H9 (cell line): Measurements from ENCODE around the gene FNIP2. TPM values are rescaled to one million over a fixed set of nuclear protein-coding genes. Genes with fewer than 3 reads are reported as not detected.

Experiments used
- DNase-seq: peaks from one replicate; pipeline ENCODE4 v3.0.0-alpha.2; 2017
- H2AFZ ChIP-seq: one replicate; pipeline ENCODE4 v1.6.1; 2013; ENCODE audit warnings: mild to moderate bottlenecking, low read length, control low read depth, moderate library complexity
- H2AK5ac ChIP-seq: 2 replicates; pipeline ENCODE4 v1.6.1; 2013; ENCODE audit warnings: low read length, control low read depth, mixed read lengths; ENCODE audit not compliant: insufficient read length
- H2BK120ac ChIP-seq: one replicate; pipeline ENCODE4 v1.6.1; 2013; ENCODE audit warnings: low read depth, mild to moderate bottlenecking, low read length, control low read depth, inconsistent platforms; ENCODE audit not compliant: poor library complexity, severe bottlenecking
- H2BK12ac ChIP-seq: 2 replicates; pipeline ENCODE4 v1.6.1; 2013; ENCODE audit warnings: low read length, control low read depth, mixed read lengths, low read depth; ENCODE audit not compliant: insufficient read length
- H2BK15ac ChIP-seq: 2 replicates; pipeline ENCODE4 v1.6.1; 2013; ENCODE audit warnings: low read depth, low read length, control low read depth
- H2BK20ac ChIP-seq: one replicate; pipeline ENCODE4 v1.6.1; 2013; ENCODE audit warnings: low read depth, mild to moderate bottlenecking, low read length, control low read depth, inconsistent platforms; ENCODE audit not compliant: poor library complexity, severe bottlenecking
- H2BK5ac ChIP-seq: 2 replicates; pipeline ENCODE4 v1.6.1; 2013; ENCODE audit warnings: low read length, control low read depth, mixed read lengths; ENCODE audit not compliant: insufficient read length
- H3K14ac ChIP-seq: 2 replicates; pipeline ENCODE4 v1.6.1; 2013; ENCODE audit warnings: low read length, control low read depth; ENCODE audit not compliant: insufficient read depth
- H3K18ac ChIP-seq: 2 replicates; pipeline ENCODE4 v1.6.1; 2013; ENCODE audit warnings: low read depth, mild to moderate bottlenecking, mixed read lengths, low read length, control low read depth; ENCODE audit not compliant: insufficient read length
- H3K23ac ChIP-seq: 2 replicates; pipeline ENCODE4 v1.6.1; 2013; ENCODE audit warnings: low read length, control low read depth, mixed read lengths, low read depth; ENCODE audit not compliant: insufficient read length
- H3K23me2 ChIP-seq: 2 replicates; pipeline ENCODE4 v1.6.1; 2013; ENCODE audit warnings: low read depth, mild to moderate bottlenecking, mixed read lengths, low read length, control low read depth; ENCODE audit not compliant: insufficient read length, poor library complexity, severe bottlenecking
- H3K27ac ChIP-seq: 2 replicates; pipeline ENCODE4 v1.5.1; 2013; ENCODE audit warnings: low read length, control low read depth, mixed read lengths, low read depth; ENCODE audit not compliant: insufficient read length
- H3K27me3 ChIP-seq: 2 replicates; pipeline ENCODE4 v1.6.1; 2013; ENCODE audit warnings: low read length, control low read depth, inconsistent platforms; ENCODE audit not compliant: insufficient read depth
- H3K4ac ChIP-seq: 2 replicates; pipeline ENCODE4 v1.6.1; 2013; ENCODE audit warnings: low read depth, mild to moderate bottlenecking, control low read depth, inconsistent platforms, low read length, moderate library complexity
- H3K4me1 ChIP-seq: 2 replicates; pipeline ENCODE4 v1.6.1; 2013; ENCODE audit warnings: low read length, control low read depth, inconsistent platforms; ENCODE audit not compliant: insufficient read depth
- H3K4me2 ChIP-seq: 2 replicates; pipeline ENCODE4 v1.6.1; 2013; ENCODE audit warnings: low read length, control low read depth, mixed read lengths; ENCODE audit not compliant: insufficient read length, insufficient read depth
- H3K56ac ChIP-seq: 2 replicates; pipeline ENCODE4 v1.6.1; 2013; ENCODE audit warnings: low read depth, mild to moderate bottlenecking, mixed read lengths, low read length, control low read depth; ENCODE audit not compliant: insufficient read length
- H3K79me1 ChIP-seq: 2 replicates; pipeline ENCODE4 v1.6.1; 2013; ENCODE audit warnings: low read depth, mild to moderate bottlenecking, moderate library complexity, low read length, control low read depth, inconsistent platforms; ENCODE audit not compliant: insufficient read depth, poor library complexity, severe bottlenecking
- H3K79me2 ChIP-seq: 2 replicates; pipeline ENCODE4 v1.6.1; 2013; ENCODE audit warnings: low read length, control low read depth, inconsistent platforms; ENCODE audit not compliant: insufficient read depth
- H3K9ac ChIP-seq: 2 replicates; pipeline ENCODE4 v1.6.1; 2013; ENCODE audit warnings: low read length, control low read depth, mixed read lengths; ENCODE audit not compliant: insufficient read length; ENCODE audit errors: extremely low read depth
- H3K9me3 ChIP-seq: one replicate; pipeline ENCODE4 v1.6.1; 2013; ENCODE audit warnings: low read depth, low read length, inconsistent platforms; ENCODE audit not compliant: control insufficient read depth
- H3T11ph ChIP-seq: one replicate; pipeline ENCODE4 v1.6.1; 2013; ENCODE audit warnings: mild to moderate bottlenecking, low read length, control low read depth, inconsistent platforms
- H4K20me1 ChIP-seq: one replicate; pipeline ENCODE4 v1.6.1; 2013; ENCODE audit not compliant: control insufficient read depth, insufficient read length, insufficient read depth
- H4K5ac ChIP-seq: 2 replicates; pipeline ENCODE4 v1.6.1; 2013; ENCODE audit warnings: low read depth, mild to moderate bottlenecking, mixed read lengths, low read length, control low read depth; ENCODE audit not compliant: insufficient read length
- H4K8ac ChIP-seq: replicated peaks from 2 replicates; pipeline ENCODE4 v1.6.1; 2013; ENCODE audit warnings: low read length, control low read depth, mixed read lengths, low read depth; ENCODE audit not compliant: insufficient read length
- H4K91ac ChIP-seq: 2 replicates; pipeline ENCODE4 v1.6.1; 2013; ENCODE audit warnings: low read depth, mild to moderate bottlenecking, moderate library complexity, mixed read lengths, low read length, control low read depth; ENCODE audit not compliant: insufficient read length
- H3K27ac Mint-ChIP-seq, 3 experiments: 2 replicates in 2 of 3; 3 replicates in 1 of 3; pipeline ENCODE4 v1.8.0; 2020 to 2021; ENCODE audit warnings: mixed read lengths in 3 of 3, mild to moderate bottlenecking in 1 of 3, moderate library complexity in 1 of 3
- H3K27me3 Mint-ChIP-seq: 2 replicates; pipeline ENCODE4 v1.8.0; 2021; ENCODE audit warnings: low read depth, mild to moderate bottlenecking, moderate library complexity, mixed read lengths
- H3K36me3 Mint-ChIP-seq, 3 experiments: 2 replicates in 2 of 3; 3 replicates in 1 of 3; pipeline ENCODE4 v1.8.0; 2020 to 2021; ENCODE audit warnings: low read depth in 3 of 3, mixed read lengths in 3 of 3; ENCODE audit not compliant: insufficient read depth in 1 of 3
- H3K4me1 Mint-ChIP-seq, 2 experiments: 2 replicates each; pipeline ENCODE4 v1.8.0; 2020; ENCODE audit warnings: mixed read lengths in 2 of 2
- H3K4me3 Mint-ChIP-seq, 2 experiments: 2 replicates in 1 of 2; 3 replicates in 1 of 2; pipeline ENCODE4 v1.8.0; 2020 to 2021; ENCODE audit warnings: mild to moderate bottlenecking in 2 of 2, mixed read lengths in 2 of 2, moderate library complexity in 1 of 2
- H3K9me3 Mint-ChIP-seq, 2 experiments: 2 replicates in 1 of 2; 3 replicates in 1 of 2; pipeline ENCODE4 v1.8.0; 2020; ENCODE audit warnings: mild to moderate bottlenecking in 2 of 2, mixed read lengths in 2 of 2, moderate library complexity in 1 of 2
- WGBS: extraction: QIAGEN DNeasy Blood & Tissue Kit; methylation state at CpG from one replicate; pipeline ENCODE4 v1.1.7; 2013; ENCODE audit warnings: missing lambda C conversion rate, low lambda C conversion rate, mixed read lengths; ENCODE audit not compliant: insufficient read length; ENCODE audit errors: extremely low coverage; 5-methylcytosine and 5-hydroxymethylcytosine counted together
- total RNA-seq: library from RNA; stranded (reverse); gene quantifications from 2 replicates; pipeline ENCODE4 v1.2.1, GENCODE V29; 2021
- TF ChIP-seq, protein P1 (sequence below): fragments of 200-600 bp; sonication (generic); conservative IDR thresholded peaks from 3 replicates; pipeline ENCODE4 v1.8.0; 2021; ENCODE audit warnings: antibody characterized with exemption, mild to moderate bottlenecking

FNIP2 gene
- total RNA-seq, 1 experiment from 2014 or later, result 9.6 TPM

DNA sequence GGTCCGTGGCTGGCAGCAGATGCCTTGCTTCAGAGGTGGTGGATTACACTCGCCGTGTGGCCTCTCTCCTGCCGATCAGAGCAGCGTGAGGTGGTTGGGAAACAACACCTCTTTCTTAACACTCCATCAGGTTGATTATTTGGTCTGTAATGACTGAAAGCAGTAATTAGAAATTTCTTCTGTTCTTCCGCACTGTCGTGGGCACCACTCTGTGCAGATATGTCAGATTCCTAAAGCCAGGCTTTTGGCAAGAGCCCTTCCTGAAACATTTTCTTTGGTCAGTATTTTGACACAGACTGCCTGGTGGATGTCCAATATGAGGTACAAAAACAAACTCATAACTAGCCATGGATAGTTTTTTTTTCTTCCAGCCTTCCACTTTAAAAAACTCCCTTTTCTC, 100.9 kb downstream of the FNIP2 start:
- Histone ChIP-seq H2BK120ac (no peak overlapping the region), H3K79me1 (no peaks in the 10 kb centered on the region), H3K27ac (no peak overlapping the region), H3K4me1 (peaks cover 3% of the 10 kb centered on the region; the same call in 1 of the 2 replicates), H2BK15ac (no peak overlapping the region), H3K9me3 (no peaks in the 10 kb centered on the region), H3K23me2 (no peaks in the 10 kb centered on the region), H4K20me1 (no peaks in the 10 kb centered on the region), H3T11ph (no peak overlapping the region), H3K9ac (no peak overlapping the region), H3K4me2 (no peak overlapping the region), H2AK5ac (no peak overlapping the region), H4K91ac (no peak overlapping the region), H3K18ac (no peak overlapping the region), H2AFZ (no peak overlapping the region), H3K56ac (no peak overlapping the region), H3K79me2 (no peaks in the 10 kb centered on the region), H3K14ac (no peak overlapping the region), H3K27me3 (no peaks in the 10 kb centered on the region), H2BK20ac (no peak overlapping the region), H3K4ac (no peak overlapping the region), H4K8ac (no peak overlapping the region), H4K5ac (no peak overlapping the region), H2BK12ac (no peak overlapping the region), H2BK5ac (no peak overlapping the region), H3K23ac (no peak overlapping the region)
- Mint-ChIP-seq H3K27ac (peak overlapping the region; percentile 13 to 90 (median 44); a peak in 4 of 7 replicates), H3K4me3 (no peak overlapping the region), H3K9me3 (no peaks in the 10 kb centered on the region), H3K36me3 (peaks cover 6 to 14% (median 11%) of the 10 kb centered on the region in 3 experiments; a peak in 5 of 7 replicates), H3K4me1 (peaks cover 14 to 19% of the 10 kb centered on the region in 2 experiments), H3K27me3 (no peaks in the 10 kb centered on the region)
- no peak for DNase-seq
- TF ChIP-seq, protein P1, sequence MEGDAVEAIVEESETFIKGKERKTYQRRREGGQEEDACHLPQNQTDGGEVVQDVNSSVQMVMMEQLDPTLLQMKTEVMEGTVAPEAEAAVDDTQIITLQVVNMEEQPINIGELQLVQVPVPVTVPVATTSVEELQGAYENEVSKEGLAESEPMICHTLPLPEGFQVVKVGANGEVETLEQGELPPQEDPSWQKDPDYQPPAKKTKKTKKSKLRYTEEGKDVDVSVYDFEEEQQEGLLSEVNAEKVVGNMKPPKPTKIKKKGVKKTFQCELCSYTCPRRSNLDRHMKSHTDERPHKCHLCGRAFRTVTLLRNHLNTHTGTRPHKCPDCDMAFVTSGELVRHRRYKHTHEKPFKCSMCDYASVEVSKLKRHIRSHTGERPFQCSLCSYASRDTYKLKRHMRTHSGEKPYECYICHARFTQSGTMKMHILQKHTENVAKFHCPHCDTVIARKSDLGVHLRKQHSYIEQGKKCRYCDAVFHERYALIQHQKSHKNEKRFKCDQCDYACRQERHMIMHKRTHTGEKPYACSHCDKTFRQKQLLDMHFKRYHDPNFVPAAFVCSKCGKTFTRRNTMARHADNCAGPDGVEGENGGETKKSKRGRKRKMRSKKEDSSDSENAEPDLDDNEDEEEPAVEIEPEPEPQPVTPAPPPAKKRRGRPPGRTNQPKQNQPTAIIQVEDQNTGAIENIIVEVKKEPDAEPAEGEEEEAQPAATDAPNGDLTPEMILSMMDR, result no peak
- no CpG with 5 or more reads among the region's 7 CpGs for WGBS
